ENCODE data around the gene VPS26A. TPM values are rescaled to one million over a fixed set of nuclear protein-coding genes. Genes with fewer than 3 reads are reported as not detected.

Gene VPS26A
- total RNA-seq, 4 donors from 2014 or later: 22.0 to 67.2 (median 52.1) TPM

DNA sequence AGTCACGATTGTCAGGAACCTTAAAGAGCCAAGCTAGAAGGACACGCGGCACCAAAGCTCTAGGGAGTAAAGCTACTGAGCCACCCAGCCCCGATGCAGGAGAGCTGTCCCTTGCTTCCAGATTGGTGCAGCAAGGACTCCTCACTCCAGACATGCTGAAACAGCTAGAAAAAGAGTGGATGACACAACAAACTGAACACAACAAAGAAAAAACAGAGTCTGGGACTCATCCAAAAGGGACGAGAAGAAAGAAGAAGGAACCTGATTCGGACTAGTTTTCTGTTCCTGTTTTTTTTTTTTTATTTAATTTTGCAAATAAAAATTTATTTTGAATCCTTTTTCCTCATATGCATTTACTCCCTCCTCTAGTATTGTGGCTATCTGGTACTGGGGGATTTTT, 84.8 kb downstream of the VPS26A start:
- Histone ChIP-seq H3K27me3 (no peaks in the 10 kb centered on the region), H3K4me1 (no peaks in the 10 kb centered on the region), H3K36me3 (no peaks in the 10 kb centered on the region), H3K9me3 (no peaks in the 10 kb centered on the region), H3K4me3 (no peak overlapping the region), H3K27ac (no peak overlapping the region)
- no peak for TF ChIP-seq POLR2A (IDR thresholded peaks at IDR 0.05)
- intact Hi-C loops (cut with DNase I; ENCODE audit: low total_unique reads): no loop called here
- DNase-seq: no peak

DNA sequence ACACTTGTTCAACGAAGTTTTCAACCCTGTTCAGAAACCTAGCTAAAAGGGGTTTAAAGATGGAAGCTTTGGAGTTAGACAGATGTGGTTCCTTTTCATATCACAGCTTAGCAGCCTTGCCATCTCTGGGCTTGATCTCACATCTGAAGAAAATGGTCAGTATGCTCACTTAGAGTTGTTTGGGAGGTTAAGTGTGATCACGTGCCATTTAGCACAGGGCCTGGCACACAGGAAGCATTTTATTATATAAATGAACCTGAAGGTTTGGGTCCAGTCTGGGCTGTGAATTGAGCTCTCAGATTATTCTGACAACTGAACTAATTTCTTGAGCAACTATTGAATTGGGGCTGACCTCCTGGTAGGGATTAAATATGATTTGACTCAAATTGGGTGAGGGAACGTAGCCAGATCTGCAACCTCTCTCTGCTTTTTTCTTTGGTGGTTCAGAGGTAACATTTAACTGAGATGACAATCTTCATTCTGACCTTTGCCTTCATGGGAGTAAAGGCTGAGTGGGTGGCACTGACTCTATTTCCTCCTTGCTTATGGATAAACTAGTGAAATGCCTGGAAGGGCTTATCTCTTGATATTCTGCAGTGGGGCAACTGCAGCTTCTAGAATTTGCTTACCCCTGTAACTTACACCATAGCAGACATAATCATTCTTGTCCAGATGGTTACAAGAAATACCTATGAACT, 86.0 kb downstream of the VPS26A start:
- Histone ChIP-seq H3K36me3 (no peaks in the 10 kb centered on the region), H3K4me3 (no peak overlapping the region), H3K4me1 (no peaks in the 10 kb centered on the region), H3K27me3 (no peaks in the 10 kb centered on the region), H3K9me3 (no peaks in the 10 kb centered on the region), H3K27ac (no peak overlapping the region)
- TF ChIP-seq, protein P1, sequence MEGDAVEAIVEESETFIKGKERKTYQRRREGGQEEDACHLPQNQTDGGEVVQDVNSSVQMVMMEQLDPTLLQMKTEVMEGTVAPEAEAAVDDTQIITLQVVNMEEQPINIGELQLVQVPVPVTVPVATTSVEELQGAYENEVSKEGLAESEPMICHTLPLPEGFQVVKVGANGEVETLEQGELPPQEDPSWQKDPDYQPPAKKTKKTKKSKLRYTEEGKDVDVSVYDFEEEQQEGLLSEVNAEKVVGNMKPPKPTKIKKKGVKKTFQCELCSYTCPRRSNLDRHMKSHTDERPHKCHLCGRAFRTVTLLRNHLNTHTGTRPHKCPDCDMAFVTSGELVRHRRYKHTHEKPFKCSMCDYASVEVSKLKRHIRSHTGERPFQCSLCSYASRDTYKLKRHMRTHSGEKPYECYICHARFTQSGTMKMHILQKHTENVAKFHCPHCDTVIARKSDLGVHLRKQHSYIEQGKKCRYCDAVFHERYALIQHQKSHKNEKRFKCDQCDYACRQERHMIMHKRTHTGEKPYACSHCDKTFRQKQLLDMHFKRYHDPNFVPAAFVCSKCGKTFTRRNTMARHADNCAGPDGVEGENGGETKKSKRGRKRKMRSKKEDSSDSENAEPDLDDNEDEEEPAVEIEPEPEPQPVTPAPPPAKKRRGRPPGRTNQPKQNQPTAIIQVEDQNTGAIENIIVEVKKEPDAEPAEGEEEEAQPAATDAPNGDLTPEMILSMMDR (IDR thresholded peaks at IDR 0.05): no peak
- TF ChIP-seq POLR2A (IDR thresholded peaks at IDR 0.05): no peak
- DNase-seq: no peak
- intact Hi-C loops (cut with DNase I; ENCODE audit: low total_unique reads): no loop called here

DNA sequence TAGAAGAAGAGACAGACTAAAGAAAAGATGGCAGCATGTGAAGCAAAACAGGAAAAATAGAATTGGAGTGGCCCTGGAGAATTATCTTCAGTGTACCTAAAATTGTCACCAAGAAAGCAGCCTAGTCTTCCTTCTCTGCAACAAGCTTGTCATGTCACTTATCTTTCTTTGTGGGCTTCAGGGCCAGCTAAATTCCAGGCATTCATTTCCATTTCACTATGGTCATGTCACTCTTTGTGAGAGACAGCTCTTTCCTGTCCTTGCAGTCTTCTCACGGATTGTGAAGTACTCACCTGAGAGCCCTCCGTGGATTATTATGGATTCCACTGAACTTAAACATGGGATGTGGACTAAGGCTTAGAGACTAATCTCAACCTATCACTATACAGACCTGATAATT, 87.1 kb downstream of the VPS26A start:
- Histone ChIP-seq H3K9me3 (no peaks in the 10 kb centered on the region), H3K36me3 (no peaks in the 10 kb centered on the region), H3K27ac (no peak overlapping the region), H3K4me1 (peaks cover 0 to 3% of the 10 kb centered on the region in 2 donors), H3K27me3 (no peaks in the 10 kb centered on the region), H3K4me3 (no peak overlapping the region)
- TF ChIP-seq, protein P1 (IDR thresholded peaks at IDR 0.05): no peak
- no peak for TF ChIP-seq POLR2A (IDR thresholded peaks at IDR 0.05)
- DNase-seq: no peak
- intact Hi-C loops (cut with DNase I; ENCODE audit: low total_unique reads): no loop called here

DNA sequence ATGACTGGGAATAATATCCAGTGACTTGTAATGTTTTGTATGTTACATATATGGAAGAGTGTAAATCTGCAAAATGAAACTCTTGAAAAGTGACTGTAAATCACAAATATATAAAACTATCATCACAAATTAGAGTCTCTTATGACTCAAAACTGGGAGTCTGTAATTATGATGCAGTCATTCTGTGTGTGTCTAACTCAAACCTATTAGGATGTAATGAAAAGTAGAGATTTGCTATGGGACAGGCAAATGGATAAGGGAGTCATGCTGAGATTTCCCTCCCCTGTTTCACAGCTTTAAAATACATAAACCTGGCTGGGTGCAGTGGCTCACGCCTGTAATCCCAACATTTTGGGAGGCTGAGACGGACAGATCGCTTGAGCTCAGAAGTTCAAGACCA, 87.5 kb downstream of the VPS26A start:
- Histone ChIP-seq H3K9me3 (no peaks in the 10 kb centered on the region), H3K4me1 (peaks cover 0 to 3% of the 10 kb centered on the region in 2 donors), H3K27ac (no peak overlapping the region), H3K27me3 (no peaks in the 10 kb centered on the region), H3K36me3 (no peaks in the 10 kb centered on the region), H3K4me3 (no peak overlapping the region)
- TF ChIP-seq, protein P1 (IDR thresholded peaks at IDR 0.05): no peak
- no peak for TF ChIP-seq POLR2A (IDR thresholded peaks at IDR 0.05)
- intact Hi-C loops (cut with DNase I; ENCODE audit: low total_unique reads): no loop called here
- DNase-seq: no peak

DNA sequence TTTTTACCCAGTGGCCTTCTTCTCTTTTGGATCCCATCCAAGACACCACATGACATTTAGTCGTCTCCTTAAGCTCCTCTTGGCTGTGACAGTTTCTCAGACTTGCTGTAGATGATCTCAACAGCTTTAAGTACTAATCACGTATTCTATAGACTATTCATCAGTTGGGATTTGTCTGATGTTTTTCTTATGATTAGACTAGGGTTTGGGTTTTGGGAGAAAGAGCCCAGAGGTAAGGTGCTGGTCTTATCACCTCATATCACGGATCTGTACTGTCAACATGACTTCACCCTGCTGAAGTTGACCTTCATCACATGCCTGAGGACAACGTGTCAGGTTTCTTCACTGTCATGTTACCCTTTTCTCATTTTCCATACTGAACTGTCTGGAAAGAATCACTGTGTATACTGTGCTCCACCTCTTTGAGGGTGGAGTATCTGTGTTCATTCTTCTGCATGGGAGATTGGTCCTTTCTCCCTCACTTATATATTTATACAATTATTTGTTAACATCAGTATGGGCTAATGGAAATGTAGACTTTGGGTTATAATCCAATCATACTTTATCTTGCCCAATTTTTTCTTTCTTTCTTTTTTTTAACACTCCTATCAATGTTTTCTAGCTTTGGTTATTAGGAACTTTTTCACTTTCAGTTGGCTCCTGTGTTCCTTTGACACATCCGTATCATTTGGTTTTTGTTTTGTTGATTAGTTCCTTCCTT, 89.8 kb downstream of the VPS26A start:
- Histone ChIP-seq H3K4me3 (no peak overlapping the region), H3K27me3 (no peaks in the 10 kb centered on the region), H3K36me3 (no peaks in the 10 kb centered on the region), H3K4me1 (peaks cover 0 to 3% of the 10 kb centered on the region in 2 donors), H3K9me3 (no peaks in the 10 kb centered on the region), H3K27ac (no peak overlapping the region)
- DNase-seq: no peak
- TF ChIP-seq POLR2A (IDR thresholded peaks at IDR 0.05): no peak
- TF ChIP-seq, protein P1 (IDR thresholded peaks at IDR 0.05): no peak
- intact Hi-C loops (cut with DNase I; ENCODE audit: low total_unique reads): no loop called here
